GM12865 (cell line): ENCODE data around the gene CKS1B.

Experiments used
- DNase-seq: peaks from one replicate; pipeline ENCODE4 v3.0.0; 2010; ENCODE audit warnings: low read depth
- H3K4me3 ChIP-seq: 2 replicates; pipeline ENCODE4 v1.5.1; 2011; ENCODE audit warnings: mild to moderate bottlenecking, low read depth, low read length, control low read depth
- CTCF ChIP-seq: IDR thresholded peaks from 2 replicates; pipeline ENCODE4 v1.5.1; 2011; ENCODE audit warnings: low read length, control low read depth, low read depth, inconsistent platforms; ENCODE audit not compliant: insufficient read depth; ENCODE audit errors: missing control alignments

CKS1B gene

DNA sequence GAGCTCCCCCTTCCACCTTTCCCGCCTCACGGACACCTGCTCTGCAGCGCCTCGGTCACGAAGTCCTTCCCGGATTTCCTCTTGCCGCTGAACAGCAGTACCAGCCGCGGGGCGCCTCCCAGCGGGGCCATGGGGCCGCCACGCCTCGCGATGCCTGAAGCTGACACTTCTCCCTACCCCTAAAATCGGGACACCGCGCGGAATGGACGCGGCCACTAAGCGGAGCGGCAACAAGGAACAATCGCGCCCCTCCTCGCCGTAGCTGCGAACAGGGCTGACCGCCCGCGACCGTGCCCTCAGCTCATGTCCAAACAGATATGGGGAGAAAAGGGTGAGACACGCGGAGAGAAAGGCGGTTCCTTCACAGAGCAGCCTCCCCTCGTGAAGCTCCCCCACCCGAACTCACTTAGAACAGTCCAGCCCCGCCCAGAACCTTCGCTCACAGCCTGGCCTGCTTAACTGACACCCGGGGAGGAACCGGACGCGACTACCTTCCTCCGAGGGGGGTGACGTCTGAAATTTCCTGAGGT lies 37.9 kb upstream of the CKS1B start, which contains the start of gene PMVK:
Gene PMVK, minus strand, starts transcription at position 165 of the 530 bp plus-strand sequence. Its CDS starts 34 bp downstream, at position 131.
- peak within 1 kb of the TSS; percentile 89 for H3K4me3 ChIP-seq
- peak; percentile 26 for TF ChIP-seq CTCF
- DNase-seq, result peak; percentile 98

DNA sequence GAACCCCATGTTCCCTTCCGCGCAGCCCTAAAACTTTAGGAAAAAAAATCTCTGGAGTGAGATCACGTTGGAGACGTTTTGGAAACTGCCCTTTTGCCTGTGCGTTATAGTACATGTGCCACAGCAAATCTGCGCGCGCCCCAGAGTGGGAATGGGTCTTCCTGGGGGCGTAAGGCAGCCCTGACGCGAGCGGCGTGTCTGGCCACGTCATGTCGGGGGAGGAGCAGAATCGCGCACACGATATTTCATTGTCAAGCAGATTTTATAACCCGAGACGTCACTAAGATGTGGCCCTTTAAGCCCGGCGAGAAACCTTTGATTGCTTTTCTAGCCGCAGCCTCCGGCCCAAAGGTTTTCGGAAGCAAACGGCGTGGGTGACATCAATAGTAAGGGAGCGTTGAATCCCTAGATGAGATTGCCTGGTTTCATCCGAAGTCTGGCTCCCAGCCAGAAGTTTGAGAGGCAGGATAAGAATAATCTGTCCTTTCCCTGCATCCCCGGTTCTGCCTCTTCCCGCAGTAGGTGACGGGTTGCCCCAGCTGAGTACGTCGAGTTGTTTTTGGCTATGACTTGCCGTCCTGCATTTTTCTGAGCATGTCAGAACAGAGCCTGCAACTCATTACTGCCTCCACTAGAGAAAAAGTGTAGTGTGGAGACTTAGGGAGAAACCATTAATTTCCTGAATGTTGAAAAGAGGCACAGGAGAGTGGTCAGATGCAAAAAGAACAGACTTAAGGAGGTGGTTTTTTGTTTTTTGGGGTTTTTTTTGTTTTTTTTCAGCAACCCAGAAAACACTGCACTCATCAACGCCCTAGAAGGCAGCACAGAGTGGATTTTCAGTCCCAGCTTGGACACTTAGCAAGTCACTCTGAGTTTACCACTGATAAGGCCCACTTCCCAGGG lies 37.1 kb upstream of the CKS1B start:
- TF ChIP-seq CTCF, result peak; percentile 16
- H3K4me3 ChIP-seq, result peak overlapping the region; percentile 89
- DNase-seq, result peak; percentile 97

DNA sequence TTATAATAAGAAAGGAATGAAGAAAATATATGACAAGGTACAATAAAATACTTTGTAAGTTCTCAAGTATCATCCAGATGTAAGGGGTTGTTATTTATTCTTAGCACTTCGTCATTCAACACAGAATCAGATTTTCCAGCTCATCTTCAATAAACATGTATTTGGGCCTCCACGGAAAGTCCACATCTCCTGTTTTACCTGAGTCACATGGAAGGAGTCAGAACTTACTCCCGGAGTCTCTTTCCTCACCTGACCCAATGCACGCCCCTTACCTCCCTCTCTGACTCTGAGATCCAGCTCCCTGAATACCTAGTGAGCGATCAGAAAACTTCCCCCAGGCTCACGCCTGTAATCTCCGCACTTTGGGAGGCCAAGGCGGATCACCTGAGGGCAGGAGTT lies 36.5 kb upstream of the CKS1B start:
- H3K4me3 ChIP-seq, result peak overlapping the region; percentile 89
- DNase-seq, result no peak
- TF ChIP-seq CTCF, result no peak

DNA sequence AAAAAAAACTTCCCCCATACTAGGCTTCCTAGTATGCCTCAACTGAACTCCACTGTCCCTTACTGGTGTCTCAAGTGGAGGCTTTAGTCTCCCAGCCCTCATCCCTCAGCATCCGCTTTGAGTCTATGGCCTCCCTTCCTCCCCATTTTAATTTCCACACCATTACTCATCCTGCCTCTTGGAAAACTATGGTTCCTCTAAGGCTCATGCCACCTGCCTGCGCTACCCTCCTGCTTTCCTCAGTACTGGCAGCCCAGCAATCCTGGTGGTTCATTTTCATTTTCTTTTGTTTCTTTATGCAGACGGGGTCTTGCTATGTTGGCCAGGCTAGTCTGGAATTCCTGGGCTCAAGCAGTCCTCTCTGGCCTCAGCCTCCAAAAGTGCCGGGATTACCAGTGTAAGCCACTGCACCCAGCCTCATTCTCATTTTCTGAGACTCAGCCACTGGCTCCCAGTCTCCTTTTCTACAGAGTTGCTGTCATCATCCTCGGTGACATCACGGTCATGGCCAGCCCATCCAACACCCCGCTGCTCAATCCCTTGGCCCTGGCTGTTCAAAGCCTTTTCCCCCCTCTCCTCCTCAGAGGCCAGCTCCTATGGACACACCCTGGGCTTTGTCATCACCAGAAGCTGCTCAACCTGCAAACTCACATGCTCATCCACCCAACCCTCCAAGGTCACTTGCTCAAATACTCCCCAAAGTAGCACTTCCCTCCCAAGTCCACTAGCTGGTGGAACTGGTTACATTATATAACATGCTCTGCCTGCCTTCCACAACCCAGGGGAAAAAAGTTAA lies 35.7 kb upstream of the CKS1B start:
- DNase-seq, result no peak
- TF ChIP-seq CTCF, result no peak
- H3K4me3 ChIP-seq, result peak overlapping the region; percentile 89

DNA sequence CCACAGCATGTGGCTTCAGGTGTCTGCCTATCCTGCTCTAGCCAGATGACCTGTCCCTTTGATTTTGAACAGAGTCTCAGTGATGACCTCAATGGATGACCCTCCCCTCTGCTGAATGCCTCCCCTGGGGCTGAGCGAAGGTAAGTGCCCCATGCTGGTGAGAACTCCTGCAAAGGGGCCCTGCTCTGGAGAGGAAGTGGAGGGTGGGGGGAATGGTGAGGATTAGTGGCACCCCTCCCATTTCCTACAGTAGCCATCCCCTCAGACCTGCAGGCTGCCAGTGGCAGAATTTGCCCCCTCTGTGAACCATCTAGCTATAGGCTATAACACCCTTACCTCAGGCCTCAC lies 34.3 kb upstream of the CKS1B start:
- DNase-seq, result peak; percentile 44
- TF ChIP-seq CTCF, result no peak
- H3K4me3 ChIP-seq, result peak overlapping the region; percentile 93

DNA sequence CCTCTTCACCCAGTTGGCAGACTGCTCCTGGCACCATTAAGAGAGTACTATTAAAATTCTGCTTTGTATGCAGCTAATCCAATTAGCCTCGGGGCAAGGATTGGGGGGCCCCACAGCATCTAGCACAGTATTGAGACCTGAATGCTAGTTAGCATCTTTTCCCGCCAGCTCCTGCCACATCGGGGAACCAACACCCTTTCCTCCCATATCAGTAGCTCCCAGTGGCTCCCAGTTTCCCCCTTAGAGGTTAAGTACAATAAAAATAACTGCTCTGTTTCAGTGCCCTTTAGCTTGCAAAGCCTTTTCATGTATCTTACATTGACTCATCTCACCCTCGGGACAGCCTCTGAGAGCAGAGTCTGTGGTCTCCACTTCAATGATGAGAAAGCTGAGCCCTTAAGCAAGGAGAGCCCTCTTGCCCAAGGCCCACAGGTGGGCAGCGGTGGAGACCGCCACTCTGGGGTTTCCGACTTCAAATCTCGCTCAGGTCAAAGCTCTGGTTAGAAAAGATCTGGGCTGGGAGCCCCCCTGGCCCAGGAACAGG lies 33.8 kb upstream of the CKS1B start:
- peak overlapping the region; percentile 93 for H3K4me3 ChIP-seq
- TF ChIP-seq CTCF, result no peak
- DNase-seq, result peak; percentile 85
